ENCODE measurements around the gene ZC2HC1B.
"Not testable (repeated sequence)": the region's sequence is repeated elsewhere in the genome, so short reads cannot be mapped to it uniquely, and the experiment has no call there.

The ZC2HC1B gene

GRCh38 chr6:143872201-143872600 is 7.9 kb downstream of the ZC2HC1B start:
- no CpG with 5 or more reads among the region's 2 CpGs for WGBS, 2 donors (ENCODE audit: extremely low coverage in 2 of 2, insufficient read length in 2 of 2, insufficient replicate concordance in 1 of 2)
- H3K27ac ChIP-seq (replicated peaks; ENCODE audit: low read length): no peak overlapping the region
- H2BK12ac ChIP-seq (ENCODE audit: low read length): no peak overlapping the region
- no peak for DNase-seq (ENCODE audit: low spot score)
- no peak overlapping the region for H4K8ac ChIP-seq (ENCODE audit: low read depth, low read length)
- no peak overlapping the region for H3K4me3 ChIP-seq (ENCODE audit: low read length in 2 of 2)
- no peak overlapping the region for H3K23ac ChIP-seq (ENCODE audit: low read depth, low read length, poor library complexity)
- H3K4me2 ChIP-seq (ENCODE audit: insufficient read depth, low read length, poor library complexity, severe bottlenecking): no peak overlapping the region
- no peak overlapping the region for H2BK120ac ChIP-seq (ENCODE audit: low read depth, low read length)
- no peak overlapping the region for H3K14ac ChIP-seq (ENCODE audit: low read length)
- H3K4me1 ChIP-seq (ENCODE audit: control insufficient read depth in 2 of 2, insufficient read depth in 1 of 2, low read depth in 1 of 2, low read length in 2 of 2): no peaks in the 10 kb centered on the region
- H2BK5ac ChIP-seq (ENCODE audit: low read length): no peak overlapping the region
- H3K79me1 ChIP-seq (ENCODE audit: low read depth, low read length): no peaks in the 10 kb centered on the region
- H3K36me3 ChIP-seq (replicated peaks in 1 of 2; ENCODE audit: control insufficient read depth in 2 of 2, insufficient read depth in 2 of 2, low read length in 2 of 2): no peaks in the 10 kb centered on the region
- H3K18ac ChIP-seq (ENCODE audit: low read length): no peak overlapping the region
- no peaks in the 10 kb centered on the region for H3K27me3 ChIP-seq (ENCODE audit: control insufficient read depth in 3 of 3, insufficient read depth in 3 of 3, low read depth in 1 of 3, low read length in 3 of 3)
- H3K9ac ChIP-seq (ENCODE audit: low read depth, low read length, poor library complexity): no peak overlapping the region
- no peak overlapping the region for H2BK15ac ChIP-seq (ENCODE audit: low read length)
- no peak overlapping the region for H2AFZ ChIP-seq (ENCODE audit: low read length)
- no peak overlapping the region for H3K4ac ChIP-seq (ENCODE audit: low read length)
- no peak overlapping the region for H4K91ac ChIP-seq (ENCODE audit: low read depth, low read length, poor library complexity)
- no peak overlapping the region for H2AK5ac ChIP-seq (ENCODE audit: low read depth, low read length)
- peaks cover 0 to 4% of the 10 kb centered on the region in 2 donors for H3K9me3 ChIP-seq (replicated peaks in 1 of 2; ENCODE audit: control insufficient read depth in 2 of 2, insufficient read depth in 1 of 2, low read depth in 1 of 2, low read length in 2 of 2)

- not testable (repeated sequence) for H3K4me3 ChIP-seq (ENCODE audit: low read length in 2 of 2); DNase-seq (ENCODE audit: low spot score); H2AFZ ChIP-seq (ENCODE audit: low read length); H2BK5ac ChIP-seq (ENCODE audit: low read length); H3K14ac ChIP-seq (ENCODE audit: low read length); H2AK5ac ChIP-seq (ENCODE audit: low read depth, low read length); H3K9me3 ChIP-seq (replicated peaks in 1 of 2; ENCODE audit: control insufficient read depth in 2 of 2, insufficient read depth in 1 of 2, low read depth in 1 of 2, low read length in 2 of 2); H3K27ac ChIP-seq (replicated peaks; ENCODE audit: low read length); H2BK12ac ChIP-seq (ENCODE audit: low read length); H3K23ac ChIP-seq (ENCODE audit: low read depth, low read length, poor library complexity); H4K8ac ChIP-seq (ENCODE audit: low read depth, low read length); H3K27me3 ChIP-seq (ENCODE audit: control insufficient read depth in 3 of 3, insufficient read depth in 3 of 3, low read depth in 1 of 3, low read length in 3 of 3); H3K4ac ChIP-seq (ENCODE audit: low read length); H3K79me1 ChIP-seq (ENCODE audit: low read depth, low read length); H4K91ac ChIP-seq (ENCODE audit: low read depth, low read length, poor library complexity); H3K9ac ChIP-seq (ENCODE audit: low read depth, low read length, poor library complexity); H2BK120ac ChIP-seq (ENCODE audit: low read depth, low read length); H3K4me2 ChIP-seq (ENCODE audit: insufficient read depth, low read length, poor library complexity, severe bottlenecking); H3K36me3 ChIP-seq (replicated peaks in 1 of 2; ENCODE audit: control insufficient read depth in 2 of 2, insufficient read depth in 2 of 2, low read length in 2 of 2); H3K18ac ChIP-seq (ENCODE audit: low read length); H2BK15ac ChIP-seq (ENCODE audit: low read length); H3K4me1 ChIP-seq (ENCODE audit: control insufficient read depth in 2 of 2, insufficient read depth in 1 of 2, low read depth in 1 of 2, low read length in 2 of 2)
- WGBS, 2 donors (ENCODE audit: extremely low coverage in 2 of 2, insufficient read length in 2 of 2, insufficient replicate concordance in 1 of 2): no CpG with 5 or more reads among the region's 4 CpGs
Measured at GRCh38 chr6:143873600-143873999, 9.3 kb downstream of the ZC2HC1B start.

GRCh38 chr6:143874503-143874902 is 10.2 kb downstream of the ZC2HC1B start:
- not testable (repeated sequence) for H4K8ac ChIP-seq (ENCODE audit: low read depth, low read length); H3K18ac ChIP-seq (ENCODE audit: low read length); H2AK5ac ChIP-seq (ENCODE audit: low read depth, low read length); H2AFZ ChIP-seq (ENCODE audit: low read length); H3K27me3 ChIP-seq (ENCODE audit: control insufficient read depth in 3 of 3, insufficient read depth in 3 of 3, low read depth in 1 of 3, low read length in 3 of 3); H3K4me3 ChIP-seq (ENCODE audit: low read length in 2 of 2); H3K4me2 ChIP-seq (ENCODE audit: insufficient read depth, low read length, poor library complexity, severe bottlenecking); H2BK12ac ChIP-seq (ENCODE audit: low read length); H3K4ac ChIP-seq (ENCODE audit: low read length); H2BK15ac ChIP-seq (ENCODE audit: low read length); H3K9ac ChIP-seq (ENCODE audit: low read depth, low read length, poor library complexity); H3K9me3 ChIP-seq (replicated peaks in 1 of 2; ENCODE audit: control insufficient read depth in 2 of 2, insufficient read depth in 1 of 2, low read depth in 1 of 2, low read length in 2 of 2); DNase-seq (ENCODE audit: low spot score); H3K27ac ChIP-seq (replicated peaks; ENCODE audit: low read length); H3K79me1 ChIP-seq (ENCODE audit: low read depth, low read length); H3K36me3 ChIP-seq (replicated peaks in 1 of 2; ENCODE audit: control insufficient read depth in 2 of 2, insufficient read depth in 2 of 2, low read length in 2 of 2); H3K14ac ChIP-seq (ENCODE audit: low read length); H4K91ac ChIP-seq (ENCODE audit: low read depth, low read length, poor library complexity); H2BK120ac ChIP-seq (ENCODE audit: low read depth, low read length); H3K23ac ChIP-seq (ENCODE audit: low read depth, low read length, poor library complexity); H2BK5ac ChIP-seq (ENCODE audit: low read length); H3K4me1 ChIP-seq (ENCODE audit: control insufficient read depth in 2 of 2, insufficient read depth in 1 of 2, low read depth in 1 of 2, low read length in 2 of 2)

GRCh38 chr6:143877584-143878271 is 13.5 kb downstream of the ZC2HC1B start:
- H3K27ac ChIP-seq (replicated peaks; ENCODE audit: low read length): no peak overlapping the region
- H2BK5ac ChIP-seq (ENCODE audit: low read length): no peak overlapping the region
- no peak overlapping the region for H3K4me3 ChIP-seq (ENCODE audit: low read length in 2 of 2)
- no peak overlapping the region for H3K18ac ChIP-seq (ENCODE audit: low read length)
- H3K9ac ChIP-seq (ENCODE audit: low read depth, low read length, poor library complexity): no peak overlapping the region
- no peak overlapping the region for H4K8ac ChIP-seq (ENCODE audit: low read depth, low read length)
- no peak overlapping the region for H2AK5ac ChIP-seq (ENCODE audit: low read depth, low read length)
- H3K4me2 ChIP-seq (ENCODE audit: insufficient read depth, low read length, poor library complexity, severe bottlenecking): no peak overlapping the region
- no peak overlapping the region for H2BK12ac ChIP-seq (ENCODE audit: low read length)
- no peaks in the 10 kb centered on the region for H3K36me3 ChIP-seq (replicated peaks in 1 of 2; ENCODE audit: control insufficient read depth in 2 of 2, insufficient read depth in 2 of 2, low read length in 2 of 2)
- H2AFZ ChIP-seq (ENCODE audit: low read length): no peak overlapping the region
- DNase-seq (ENCODE audit: low spot score): no peak
- no peak overlapping the region for H2BK120ac ChIP-seq (ENCODE audit: low read depth, low read length)
- H3K79me1 ChIP-seq (ENCODE audit: low read depth, low read length): no peaks in the 10 kb centered on the region
- no peak overlapping the region for H3K23ac ChIP-seq (ENCODE audit: low read depth, low read length, poor library complexity)
- H3K14ac ChIP-seq (ENCODE audit: low read length): no peak overlapping the region
- H2BK15ac ChIP-seq (ENCODE audit: low read length): no peak overlapping the region
- peaks cover 0 to 9% of the 10 kb centered on the region in 2 donors for H3K9me3 ChIP-seq (replicated peaks in 1 of 2; ENCODE audit: control insufficient read depth in 2 of 2, insufficient read depth in 1 of 2, low read depth in 1 of 2, low read length in 2 of 2)
- no peak overlapping the region for H4K91ac ChIP-seq (ENCODE audit: low read depth, low read length, poor library complexity)
- no CpG with 5 or more reads among the region's 1 CpG for WGBS, 2 donors (ENCODE audit: extremely low coverage in 2 of 2, insufficient read length in 2 of 2, insufficient replicate concordance in 1 of 2)
- H3K4me1 ChIP-seq (ENCODE audit: control insufficient read depth in 2 of 2, insufficient read depth in 1 of 2, low read depth in 1 of 2, low read length in 2 of 2): no peaks in the 10 kb centered on the region
- H3K4ac ChIP-seq (ENCODE audit: low read length): no peak overlapping the region
- H3K27me3 ChIP-seq (ENCODE audit: control insufficient read depth in 3 of 3, insufficient read depth in 3 of 3, low read depth in 1 of 3, low read length in 3 of 3): no peaks in the 10 kb centered on the region
